Epithelial cell of esophagus (primary cell): Measurements from ENCODE around the gene PALM.
A peak's percentile ranks its signal among the peaks of the same experiment; 100 is the strongest.

ENCODE experiments used
- DNase-seq: peaks from one replicate; pipeline ENCODE4 v3.0.0; 2010; ENCODE audit warnings: low read depth
- H3K4me3 ChIP-seq: 2 replicates; pipeline ENCODE4 v1.5.1; 2011; ENCODE audit warnings: mild to moderate bottlenecking, low read length, control low read depth
- TF ChIP-seq, protein P1 (sequence below): IDR thresholded peaks from 2 replicates; pipeline ENCODE4 v1.5.1; 2011; ENCODE audit warnings: low read depth, mild to moderate bottlenecking, low read length, control low read depth, inconsistent platforms; ENCODE audit not compliant: insufficient read depth; ENCODE audit errors: missing control alignments

Gene PALM

GRCh38 chr19:703651-704446 lies 4.9 kb upstream of the PALM start:
- TF ChIP-seq, protein P1, sequence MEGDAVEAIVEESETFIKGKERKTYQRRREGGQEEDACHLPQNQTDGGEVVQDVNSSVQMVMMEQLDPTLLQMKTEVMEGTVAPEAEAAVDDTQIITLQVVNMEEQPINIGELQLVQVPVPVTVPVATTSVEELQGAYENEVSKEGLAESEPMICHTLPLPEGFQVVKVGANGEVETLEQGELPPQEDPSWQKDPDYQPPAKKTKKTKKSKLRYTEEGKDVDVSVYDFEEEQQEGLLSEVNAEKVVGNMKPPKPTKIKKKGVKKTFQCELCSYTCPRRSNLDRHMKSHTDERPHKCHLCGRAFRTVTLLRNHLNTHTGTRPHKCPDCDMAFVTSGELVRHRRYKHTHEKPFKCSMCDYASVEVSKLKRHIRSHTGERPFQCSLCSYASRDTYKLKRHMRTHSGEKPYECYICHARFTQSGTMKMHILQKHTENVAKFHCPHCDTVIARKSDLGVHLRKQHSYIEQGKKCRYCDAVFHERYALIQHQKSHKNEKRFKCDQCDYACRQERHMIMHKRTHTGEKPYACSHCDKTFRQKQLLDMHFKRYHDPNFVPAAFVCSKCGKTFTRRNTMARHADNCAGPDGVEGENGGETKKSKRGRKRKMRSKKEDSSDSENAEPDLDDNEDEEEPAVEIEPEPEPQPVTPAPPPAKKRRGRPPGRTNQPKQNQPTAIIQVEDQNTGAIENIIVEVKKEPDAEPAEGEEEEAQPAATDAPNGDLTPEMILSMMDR: no peak
- peak; percentile 57 for DNase-seq
- H3K4me3 ChIP-seq: no peak overlapping the region

GRCh38 chr19:704447-704741 lies 4.3 kb upstream of the PALM start:
- DNase-seq: no peak
- TF ChIP-seq, protein P1: no peak
- H3K4me3 ChIP-seq: no peak overlapping the region

DNA sequence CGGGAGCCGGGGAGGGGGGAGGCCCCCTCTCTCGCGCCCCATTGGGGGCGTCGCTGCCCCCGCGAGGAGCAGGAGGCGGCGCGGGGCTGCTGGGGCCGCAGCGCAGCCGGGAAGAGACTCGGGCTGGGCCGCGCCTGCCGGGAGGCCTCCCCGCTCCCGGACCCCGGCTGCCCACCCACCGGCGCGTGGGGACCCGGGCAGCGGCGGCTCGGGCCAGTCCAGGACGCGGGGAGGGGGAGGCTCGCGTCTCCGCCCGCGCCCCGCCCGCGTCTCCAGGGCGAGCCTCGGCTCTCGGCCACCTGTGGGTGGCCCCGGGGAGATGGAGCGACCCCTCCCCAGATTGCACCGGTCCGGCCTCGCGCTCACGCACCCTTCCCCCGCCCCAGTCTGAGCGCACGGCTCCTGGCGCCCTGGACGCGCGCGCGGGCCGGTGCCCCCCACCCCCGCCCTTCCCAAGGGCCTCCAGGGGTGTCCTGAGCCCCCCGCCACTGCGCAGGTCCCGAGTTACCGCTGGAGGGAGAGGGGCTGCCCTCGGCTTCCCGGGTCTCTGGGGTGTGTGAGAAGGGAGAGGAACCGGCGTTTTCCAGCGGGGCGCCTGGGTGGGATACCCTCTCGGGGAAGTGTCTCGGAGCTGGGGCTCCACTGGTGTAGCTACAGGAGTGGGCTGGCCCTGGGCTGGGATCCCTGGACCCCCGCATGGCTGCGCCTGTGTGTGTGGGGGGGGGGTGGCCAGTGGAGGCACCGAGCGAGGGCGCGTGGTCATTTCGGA lies 645 bp downstream of the PALM start:
- DNase-seq: no peak
- H3K4me3 ChIP-seq: peak overlapping the region; percentile 16

GRCh38 chr19:709965-710571 lies 1.3 kb downstream of the PALM start:
- H3K4me3 ChIP-seq: peak overlapping the region; percentile 16
- TF ChIP-seq, protein P1: no peak
- no peak for DNase-seq

More for the DNA sequence above, 645 bp downstream of the PALM start:
- TF ChIP-seq, protein P1: no peak

GRCh38 chr19:710767-711166 lies 2.0 kb downstream of the PALM start:
- H3K4me3 ChIP-seq: no peak overlapping the region
- DNase-seq: no peak
- TF ChIP-seq, protein P1: no peak

DNA sequence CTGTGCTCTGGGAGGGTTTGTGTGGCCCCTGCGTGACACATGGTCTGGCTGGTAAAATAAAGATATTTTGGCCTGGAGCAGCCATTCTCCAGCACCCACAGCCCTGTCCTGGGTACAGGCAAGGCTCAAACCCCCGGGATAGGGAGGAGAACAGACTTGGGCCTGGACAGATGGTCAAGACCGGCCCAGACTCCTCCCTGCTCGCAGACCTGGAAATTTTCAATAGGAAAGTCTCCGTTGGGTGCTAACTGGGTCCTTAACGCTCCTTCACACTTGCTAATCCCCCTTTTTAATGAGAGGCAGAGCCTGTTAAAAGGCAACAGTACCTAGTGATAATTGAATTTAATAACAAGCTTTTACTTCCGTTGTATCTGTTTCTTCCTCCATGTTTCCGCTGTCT lies 2.5 kb downstream of the PALM start:
- DNase-seq: no peak
- no peak overlapping the region for H3K4me3 ChIP-seq
- TF ChIP-seq, protein P1: no peak
